Tibial artery (tissue), 4 donors: ENCODE results near the gene TNRC6A.
"Not testable (repeated sequence)": the region's sequence is repeated elsewhere in the genome, so short reads cannot be mapped to it uniquely, and the experiment has no call there.

Experiments
- DNase-seq, 2 donors: peaks; one replicate each; pipeline ENCODE4 v3.0.0-alpha.2; 2019
- H3K27ac ChIP-seq, 2 donors: fragments of 200-600 bp; sonication (generic) in 1 of 2; 1 replicate in 1 of 2; 2 replicates in 1 of 2; pipeline ENCODE4 v1.5.1; 2018 to 2019; ENCODE audit warnings: mild to moderate bottlenecking in 1 of 2
- H3K27me3 ChIP-seq, 2 donors: fragments of 200-600 bp; sonication (generic) in 1 of 2; one replicate each; pipeline versions ENCODE4 v1.5.1 to v1.6.0; 2016 to 2019
- H3K36me3 ChIP-seq, 3 donors: fragments of 200-600 bp; sonication (generic) in 2 of 3; one replicate each; pipeline ENCODE4 v1.5.1; 2016 to 2019; ENCODE audit warnings: mild to moderate bottlenecking in 2 of 3
- H3K4me1 ChIP-seq, 4 donors: fragments of 200-600 bp; sonication (generic) in 2 of 4; 1 replicate in 3 of 4; 2 replicates in 1 of 4; pipeline ENCODE4 v1.5.1; 2016 to 2019
- H3K4me3 ChIP-seq, 2 donors: fragments of 200-600 bp; sonication (generic) in 1 of 2; 1 replicate in 1 of 2; 2 replicates in 1 of 2; pipeline ENCODE4 v1.5.1; 2018 to 2019; ENCODE audit warnings: mild to moderate bottlenecking in 2 of 2
- H3K9me3 ChIP-seq, 3 donors: fragments of 200-600 bp; sonication (generic) in 1 of 3; one replicate each; pipeline ENCODE4 v1.5.1; 2016 to 2019
- intact Hi-C: fragments of 100-400 bp; cut with DNase I; formaldehyde crosslinking; loops from one replicate; pipeline ENCODE4 v1.15.0; 2023; ENCODE audit warnings: low total_unique reads
- TF ChIP-seq, protein P1 (sequence below), 2 experiments: fragments of 200-600 bp in 1 of 2; fragments of 450-650 bp in 1 of 2; IDR thresholded peaks; one replicate each; pipeline ENCODE4 v1.5.1; 2017 to 2019; ENCODE audit warnings: antibody characterized with exemption in 2 of 2, mild to moderate bottlenecking in 1 of 2, moderate library complexity in 1 of 2

TNRC6A gene

DNA sequence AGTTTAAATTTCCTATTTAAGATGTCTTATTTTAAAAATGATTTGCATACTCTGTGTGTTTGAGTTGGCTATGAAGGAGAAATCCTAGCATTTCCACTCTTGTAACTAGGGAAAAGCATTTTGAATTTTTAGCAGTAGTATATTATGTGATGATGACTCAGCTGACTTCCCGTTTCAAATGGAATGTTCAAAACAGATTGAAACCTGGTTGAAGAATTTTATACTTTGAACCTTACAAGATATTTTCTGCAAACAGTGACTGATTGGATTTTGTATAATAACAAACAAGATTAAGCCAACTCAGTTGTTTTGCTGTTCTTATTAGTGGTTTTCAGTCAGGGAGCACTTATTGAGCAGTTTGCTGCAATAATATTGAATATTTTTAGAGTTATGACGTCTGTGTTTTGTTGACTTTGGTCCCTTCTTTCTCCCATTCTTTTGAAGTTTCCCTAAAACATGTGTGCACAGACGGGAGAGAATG lies 8.0 kb downstream of the TNRC6A start:
- no peaks in the 10 kb centered on the region for H3K9me3 ChIP-seq
- H3K27me3 ChIP-seq, result no peaks in the 10 kb centered on the region
- peaks cover 0 to 10% (median 0%) of the 10 kb centered on the region in 3 donors for H3K36me3 ChIP-seq
- no peak for DNase-seq
- H3K4me1 ChIP-seq, result peaks cover 0 to 99% (median 49%) of the 10 kb centered on the region in 4 donors
- TF ChIP-seq, protein P1, sequence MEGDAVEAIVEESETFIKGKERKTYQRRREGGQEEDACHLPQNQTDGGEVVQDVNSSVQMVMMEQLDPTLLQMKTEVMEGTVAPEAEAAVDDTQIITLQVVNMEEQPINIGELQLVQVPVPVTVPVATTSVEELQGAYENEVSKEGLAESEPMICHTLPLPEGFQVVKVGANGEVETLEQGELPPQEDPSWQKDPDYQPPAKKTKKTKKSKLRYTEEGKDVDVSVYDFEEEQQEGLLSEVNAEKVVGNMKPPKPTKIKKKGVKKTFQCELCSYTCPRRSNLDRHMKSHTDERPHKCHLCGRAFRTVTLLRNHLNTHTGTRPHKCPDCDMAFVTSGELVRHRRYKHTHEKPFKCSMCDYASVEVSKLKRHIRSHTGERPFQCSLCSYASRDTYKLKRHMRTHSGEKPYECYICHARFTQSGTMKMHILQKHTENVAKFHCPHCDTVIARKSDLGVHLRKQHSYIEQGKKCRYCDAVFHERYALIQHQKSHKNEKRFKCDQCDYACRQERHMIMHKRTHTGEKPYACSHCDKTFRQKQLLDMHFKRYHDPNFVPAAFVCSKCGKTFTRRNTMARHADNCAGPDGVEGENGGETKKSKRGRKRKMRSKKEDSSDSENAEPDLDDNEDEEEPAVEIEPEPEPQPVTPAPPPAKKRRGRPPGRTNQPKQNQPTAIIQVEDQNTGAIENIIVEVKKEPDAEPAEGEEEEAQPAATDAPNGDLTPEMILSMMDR (IDR thresholded peaks at IDR 0.05), result no peak
- intact Hi-C loops, result no loop called here
- peak overlapping the region; percentile 48 to 66 for H3K27ac ChIP-seq
- H3K4me3 ChIP-seq, result peak overlapping the region; percentile 11 to 22

- DNase-seq, result no peak
- peaks cover 0 to 8% (median 0%) of the 10 kb centered on the region in 3 donors for H3K36me3 ChIP-seq
- H3K27me3 ChIP-seq, result no peaks in the 10 kb centered on the region
- intact Hi-C loops, result no loop called here
- H3K9me3 ChIP-seq, result no peaks in the 10 kb centered on the region
- peaks cover 0 to 99% (median 47%) of the 10 kb centered on the region in 4 donors for H3K4me1 ChIP-seq
- TF ChIP-seq, protein P1 (IDR thresholded peaks at IDR 0.05), result no peak
- peak overlapping the region; percentile 11 to 22 for H3K4me3 ChIP-seq
- H3K27ac ChIP-seq, result peak overlapping the region; percentile 48 to 66
Measured at GRCh38 chr16:24737916-24738594, 8.6 kb downstream of the TNRC6A start.

DNA sequence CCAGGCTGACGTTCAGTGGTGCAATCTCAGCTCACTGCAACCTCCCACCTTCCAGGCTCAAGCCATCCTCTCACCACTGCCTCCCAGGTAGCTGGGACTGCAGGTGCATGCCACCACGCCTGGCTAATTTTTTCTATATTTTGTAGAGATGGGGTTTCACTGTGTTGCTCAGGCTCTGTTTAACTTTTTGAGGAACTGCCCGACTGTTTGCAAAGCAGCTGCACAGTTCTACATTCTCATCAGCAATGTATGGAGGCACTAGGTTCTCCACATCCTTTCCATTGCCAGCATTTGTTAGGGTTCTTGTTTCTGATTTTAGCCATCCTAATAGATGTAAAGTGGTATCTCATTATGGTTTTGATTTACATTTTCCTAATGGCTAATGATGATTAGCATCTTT lies 9.4 kb downstream of the TNRC6A start:
- Histone ChIP-seq H3K4me1 (peaks cover 0 to 99% (median 42%) of the 10 kb centered on the region in 4 donors), H3K4me3 (no peak overlapping the region), H3K9me3 (no peaks in the 10 kb centered on the region), H3K36me3 (peaks cover 0 to 1% (median 0%) of the 10 kb centered on the region in 3 donors), H3K27me3 (no peaks in the 10 kb centered on the region), H3K27ac (peak overlapping the region; percentile 48 to 66)
- no peak for DNase-seq
- TF ChIP-seq, protein P1 (IDR thresholded peaks at IDR 0.05), result no peak
- intact Hi-C loops, result no loop called here

DNA sequence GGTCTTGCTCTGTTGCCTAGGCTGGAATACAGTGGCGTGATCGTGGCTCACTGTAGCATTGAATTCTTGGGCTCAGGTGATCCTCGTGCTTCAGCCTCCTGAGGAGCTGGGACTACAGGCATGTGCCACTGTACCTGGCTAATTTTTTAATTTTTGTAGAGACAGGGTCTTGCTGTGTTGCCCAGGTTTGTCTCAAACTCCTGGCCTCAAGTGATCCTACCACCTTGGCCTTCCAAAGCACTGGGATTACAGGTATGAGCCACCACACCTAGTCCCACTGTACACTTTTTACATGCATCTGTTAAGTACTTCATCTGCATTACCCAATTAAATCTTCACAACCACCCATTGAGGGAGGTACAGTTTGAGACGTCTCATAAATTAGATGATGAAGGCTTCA lies 12.4 kb downstream of the TNRC6A start:
- Histone ChIP-seq H3K9me3 (no peaks in the 10 kb centered on the region), H3K36me3 (no peaks in the 10 kb centered on the region), H3K4me3 (no peak overlapping the region), H3K4me1 (peaks cover 0 to 99% (median 50%) of the 10 kb centered on the region in 4 donors), H3K27ac (no peak overlapping the region), H3K27me3 (no peaks in the 10 kb centered on the region)
- no peak for DNase-seq
- intact Hi-C loops, result no loop called here
- TF ChIP-seq, protein P1 (IDR thresholded peaks at IDR 0.05), result no peak

GRCh38 chr16:24742610-24743009 lies 13.2 kb downstream of the TNRC6A start:
- H3K9me3 ChIP-seq, H3K4me3 ChIP-seq, DNase-seq, H3K27me3 ChIP-seq, intact Hi-C loops, H3K36me3 ChIP-seq: not testable (repeated sequence)
- Histone ChIP-seq H3K4me1 (peaks cover 0 to 99% (median 52%) of the 10 kb centered on the region in 4 donors), H3K27ac (peak overlapping the region in 1 of 2 donors; percentile 6)

GRCh38 chr16:24745391-24745790 lies 15.9 kb downstream of the TNRC6A start:
- TF ChIP-seq, protein P1 (IDR thresholded peaks at IDR 0.05), result no peak
- H3K9me3 ChIP-seq, result no peaks in the 10 kb centered on the region
- H3K27ac ChIP-seq, result peak overlapping the region; percentile 16 to 43
- no peak for DNase-seq
- H3K4me1 ChIP-seq, result peaks cover 0 to 99% (median 72%) of the 10 kb centered on the region in 4 donors
- no peak overlapping the region for H3K4me3 ChIP-seq
- intact Hi-C loops, result no loop called here
- no peaks in the 10 kb centered on the region for H3K36me3 ChIP-seq
- no peaks in the 10 kb centered on the region for H3K27me3 ChIP-seq
